B cell (primary cell): ENCODE measurements around the gene NDUFAF2. TPM values are rescaled to one million over a fixed set of nuclear protein-coding genes. Genes with fewer than 3 reads are reported as not detected.
"Not testable (repeated sequence)": the region's sequence is repeated elsewhere in the genome, so short reads cannot be mapped to it uniquely, and the experiment has no call there.

ENCODE experiments used
- ATAC-seq: fragments of 200-7000 bp; cut with Tn5 transposase; one replicate; pipeline ENCODE4 v1.10.0; 2021; ENCODE audit warnings: low read depth, mild to moderate bottlenecking, moderate number of reproducible peaks, moderate library complexity
- CTCF ChIA-PET: fragments of 350-600 bp; sonication (Branson Sonifier 250); formaldehyde crosslinking; loops from one replicate; lab custom pipeline; 2021; ENCODE audit warnings: antibody characterized with exemption, inconsistent platforms; lab: Charles Lee
- POLR2A ChIA-PET: fragments of 350-600 bp; sonication (Branson Sonifier 250); formaldehyde crosslinking; loops from one replicate; lab custom pipeline; 2021; ENCODE audit warnings: antibody characterized with exemption; lab: Charles Lee
- DNase-seq: peaks from one replicate; pipeline ENCODE4 v3.0.0; 2013
- H2AFZ ChIP-seq: 2 replicates; pipeline ENCODE4 v1.6.1; 2012; ENCODE audit warnings: mild to moderate bottlenecking, low read depth, low read length; ENCODE audit not compliant: insufficient read depth, poor library complexity, severe bottlenecking
- H3K27ac ChIP-seq, 2 donors: 1 replicate in 1 of 2; 2 replicates in 1 of 2; pipeline ENCODE4 v1.5.1; 2012 to 2013; ENCODE audit warnings: low read length in 2 of 2, mild to moderate bottlenecking in 2 of 2, moderate library complexity in 1 of 2
- H3K27me3 ChIP-seq, 4 experiments: fragments of 200-600 bp in 1 of 4; sonication (generic) in 1 of 4; replicated peaks in 1 of 4; 1 replicate in 2 of 4; 2 replicates in 2 of 4; pipeline versions ENCODE4 v1.6.1 to v1.7.0; 2013 to 2016; ENCODE audit warnings: low read length in 3 of 4, mild to moderate bottlenecking in 2 of 4, mixed read lengths in 1 of 4, moderate library complexity in 1 of 4; ENCODE audit not compliant: insufficient read depth in 4 of 4, control insufficient read depth in 3 of 4; ENCODE audit errors: control extremely low read depth in 1 of 4
- H3K36me3 ChIP-seq, 2 experiments: replicated peaks in 1 of 2; 1 replicate in 1 of 2; 2 replicates in 1 of 2; pipeline versions ENCODE4 v1.6.1 to v1.7.1; 2013; ENCODE audit warnings: low read length in 1 of 2; ENCODE audit not compliant: insufficient read depth in 2 of 2, control insufficient read depth in 1 of 2; ENCODE audit errors: control extremely low read depth in 1 of 2, extremely low read depth in 1 of 2
- H3K4me1 ChIP-seq, 2 donors: fragments of 200-600 bp in 1 of 2; sonication (generic) in 1 of 2; 1 replicate in 1 of 2; 2 replicates in 1 of 2; pipeline versions ENCODE4 v1.5.1 to v1.6.1; 2013 to 2017; ENCODE audit warnings: low read length in 2 of 2; ENCODE audit not compliant: control insufficient read depth in 2 of 2, insufficient read depth in 2 of 2
- H3K4me2 ChIP-seq: replicated peaks from 2 replicates; pipeline ENCODE3; 2012; ENCODE audit warnings: mild to moderate bottlenecking, low read depth, low read length; ENCODE audit not compliant: poor library complexity, severe bottlenecking
- H3K4me3 ChIP-seq, 5 experiments: fragments of 200-600 bp in 1 of 5; sonication (generic) in 1 of 5; 1 replicate in 3 of 5; 2 replicates in 2 of 5; pipeline versions ENCODE4 v1.5.1 to v1.7.0; 2011 to 2016; ENCODE audit warnings: low read length in 4 of 5, mild to moderate bottlenecking in 4 of 5, low read depth in 2 of 5, control low read depth in 1 of 5, moderate library complexity in 1 of 5; ENCODE audit not compliant: insufficient read depth in 1 of 5; ENCODE audit errors: control extremely low read depth in 1 of 5, extremely low read depth in 1 of 5
- H3K79me2 ChIP-seq: fragments of 200-600 bp; sonication (generic); one replicate; pipeline ENCODE4 v1.6.0; 2016; ENCODE audit warnings: low read length; ENCODE audit not compliant: control insufficient read depth, insufficient read depth
- H3K9ac ChIP-seq: fragments of 200-600 bp; sonication (generic); 2 replicates; pipeline ENCODE4 v1.6.1; 2017; ENCODE audit warnings: mild to moderate bottlenecking, low read length, moderate library complexity
- H3K9me3 ChIP-seq, 3 donors: one replicate each; pipeline versions ENCODE4 v1.6.1 to v1.7.1; 2013; ENCODE audit warnings: low read length in 2 of 3; ENCODE audit not compliant: control insufficient read depth in 2 of 3, insufficient read depth in 1 of 3; ENCODE audit errors: control extremely low read depth in 1 of 3
- H4K20me1 ChIP-seq: 2 replicates; pipeline ENCODE4 v1.6.0; 2012; ENCODE audit warnings: mild to moderate bottlenecking, low read length; ENCODE audit not compliant: insufficient read depth, control insufficient read depth, poor library complexity, severe bottlenecking
- H3K27ac Mint-ChIP-seq: one replicate; pipeline ENCODE4 v1.8.0; 2021; ENCODE audit warnings: mixed read lengths
- H3K27me3 Mint-ChIP-seq: one replicate; pipeline ENCODE4 v1.8.0; 2021; ENCODE audit warnings: mixed read lengths
- H3K4me1 Mint-ChIP-seq: one replicate; pipeline ENCODE4 v1.8.0; 2021; ENCODE audit warnings: mixed read lengths
- H3K4me3 Mint-ChIP-seq: one replicate; pipeline ENCODE4 v1.8.0; 2021; ENCODE audit warnings: mixed read lengths
- H3K9me3 Mint-ChIP-seq: one replicate; pipeline ENCODE4 v1.8.0; 2022; ENCODE audit warnings: mixed read lengths; ENCODE audit not compliant: insufficient read depth
- CTCF ChIP-seq: fragments of 200-600 bp; IDR thresholded peaks from one replicate; pipeline ENCODE4 v1.8.0; 2022; ENCODE audit warnings: antibody characterized with exemption, mild to moderate bottlenecking
- EZH2 ChIP-seq: IDR thresholded peaks from 2 replicates; pipeline ENCODE4 v1.6.1; 2012; ENCODE audit warnings: borderline replicate concordance, low read depth, mild to moderate bottlenecking, moderate library complexity, low read length; ENCODE audit not compliant: insufficient read depth, poor library complexity, severe bottlenecking
- WGBS: methylation state at CpG from one replicate; pipeline ENCODE4 v1.1.5; 2013; ENCODE audit warnings: missing lambda C conversion rate; ENCODE audit not compliant: insufficient coverage; 5-methylcytosine and 5-hydroxymethylcytosine counted together
- intact Hi-C: fragments of 100-400 bp; cut with micrococcal nuclease; formaldehyde crosslinking; loops from one replicate; pipeline ENCODE4 v1.10.0; 2022
- polyA plus RNA-seq: library from polyadenylated mRNA; depleted of rRNA; stranded (reverse); fragments of >200 nt; gene quantifications from 2 replicates; pipeline ENCODE4 v1.2.3, GENCODE V29; 2012
- total RNA-seq, 2 donors: library from RNA; stranded (reverse); fragments of 120-200 nt in 1 of 2; gene quantifications; 1 replicate in 1 of 2; 2 replicates in 1 of 2; pipeline versions ENCODE4 v1.2.3 to v1.2.4, GENCODE V29; 2013 to 2022

NDUFAF2 gene
- total and polyA plus RNA-seq, 2 donors (not counting 1 experiment from before 2014, with no cell fraction given) = 6.3 to 9.7 TPM

DNA sequence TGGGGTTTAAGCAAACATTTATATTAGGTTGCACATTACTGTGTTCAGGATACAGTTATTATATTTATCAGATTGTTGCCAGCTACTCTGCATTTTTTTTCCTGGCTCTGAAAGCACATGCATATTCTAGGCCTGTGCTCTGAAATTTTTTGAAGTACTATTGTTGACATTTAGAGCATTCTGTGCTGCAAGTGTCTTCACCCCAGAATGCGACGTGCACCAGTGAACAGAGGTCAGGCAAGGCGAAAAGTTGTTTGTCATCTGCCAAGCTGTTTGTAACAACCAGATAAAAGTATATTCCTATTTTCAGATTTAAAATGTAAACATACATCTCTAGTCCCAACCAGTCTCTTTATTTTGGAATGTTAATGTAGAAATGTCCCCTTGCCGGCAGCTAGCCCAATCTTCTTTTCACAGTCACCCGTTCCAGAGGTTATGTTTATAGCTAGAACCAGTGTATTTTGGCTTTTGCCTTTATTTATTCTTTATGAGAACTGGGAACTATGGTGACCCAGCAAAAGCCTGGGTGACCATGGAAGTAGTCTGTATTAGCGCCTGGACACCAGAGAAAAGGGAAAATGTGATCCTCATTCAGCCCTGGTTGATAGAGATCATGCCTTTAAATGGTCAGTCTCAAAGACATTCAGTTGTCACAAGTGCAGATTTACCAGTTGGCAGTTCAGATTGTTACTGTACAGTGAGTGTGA is 84.6 kb downstream of the NDUFAF2 start:
- ChIA-PET POLR2A (no interaction called here), CTCF (interaction anchor here (1.1 kb wide), 1 partner anchor 629 kb away, joined by 3 read pairs; no protein-coding TSS in a partner anchor)
- no peak overlapping the region for H3K27ac Mint-ChIP-seq
- no peak overlapping the region for H3K4me3 Mint-ChIP-seq
- TF ChIP-seq CTCF (no peak), EZH2 (no peak)
- intact Hi-C loops = no loop called here
- no CpG with 5 or more reads among the region's 6 CpGs for WGBS
- Histone ChIP-seq H3K4me1 (no peaks in the 10 kb centered on the region), H4K20me1 (no peaks in the 10 kb centered on the region), H3K79me2 (no peaks in the 10 kb centered on the region), H3K27me3 (no peaks in the 10 kb centered on the region), H2AFZ (no peak overlapping the region), H3K4me3 (no peak overlapping the region), H3K9ac (no peak overlapping the region), H3K27ac (no peak overlapping the region), H3K36me3 (no peaks in the 10 kb centered on the region), H3K4me2 (no peak overlapping the region), H3K9me3 (no peaks in the 10 kb centered on the region)
- no peak for ATAC-seq
- no peaks in the 10 kb centered on the region for H3K4me1 Mint-ChIP-seq
- no peaks in the 10 kb centered on the region for H3K9me3 Mint-ChIP-seq
- H3K27me3 Mint-ChIP-seq = no peaks in the 10 kb centered on the region
- no peak for DNase-seq

DNA sequence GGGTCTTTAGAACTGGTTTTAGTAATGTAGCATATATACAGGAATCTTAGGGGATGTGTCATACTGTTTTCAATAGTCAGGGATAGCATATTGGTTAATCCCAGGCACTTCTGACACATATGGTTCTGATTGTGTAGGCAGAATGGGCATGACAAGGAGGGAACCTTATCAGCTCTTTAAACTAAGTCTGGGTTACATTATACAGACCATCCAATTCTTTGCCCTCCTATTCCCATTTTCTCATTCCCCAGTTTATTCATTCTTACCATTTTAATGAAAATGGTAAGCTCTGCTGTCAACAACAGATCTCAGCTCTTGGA is 85.1 kb downstream of the NDUFAF2 start:
- Histone ChIP-seq H3K9ac (no peak overlapping the region), H3K4me3 (no peak overlapping the region), H3K27me3 (no peaks in the 10 kb centered on the region), H3K4me2 (no peak overlapping the region), H2AFZ (no peak overlapping the region), H3K27ac (no peak overlapping the region), H3K9me3 (no peaks in the 10 kb centered on the region), H3K79me2 (no peaks in the 10 kb centered on the region), H4K20me1 (no peaks in the 10 kb centered on the region), H3K4me1 (no peaks in the 10 kb centered on the region), H3K36me3 (no peaks in the 10 kb centered on the region)
- ATAC-seq = no peak
- Mint-ChIP-seq H3K4me3 (no peak overlapping the region), H3K27me3 (no peaks in the 10 kb centered on the region), H3K9me3 (no peaks in the 10 kb centered on the region), H3K27ac (no peak overlapping the region), H3K4me1 (no peaks in the 10 kb centered on the region)
- ChIA-PET CTCF (interaction anchor here (0.7 to 1.1 kb wide), 2 partner anchors 10 to 629 kb away, joined by 3 to 4 read pairs; no protein-coding TSS in a partner anchor), POLR2A (no interaction called here)
- no peak for DNase-seq
- TF ChIP-seq EZH2 (no peak), CTCF (no peak)
- intact Hi-C loops = no loop called here

DNA sequence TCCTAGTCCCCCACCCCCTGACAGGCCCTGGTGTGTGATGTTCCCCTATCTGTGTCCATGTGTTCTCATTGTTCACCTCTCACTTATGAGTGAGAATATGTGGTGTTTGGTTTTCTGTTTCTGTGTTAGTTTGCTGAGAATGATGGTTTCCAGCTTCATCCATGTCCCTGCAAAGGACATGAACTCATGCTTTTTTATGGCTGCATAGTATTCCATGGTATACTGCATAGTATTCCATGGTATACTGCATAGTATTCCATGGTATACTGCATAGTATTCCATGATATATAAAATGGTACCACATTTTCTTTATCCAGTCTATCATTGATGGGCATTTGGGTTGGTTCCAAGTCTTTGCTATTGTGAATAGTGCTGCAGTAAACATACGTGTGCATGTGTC is 86.3 kb downstream of the NDUFAF2 start:
- H3K27ac ChIP-seq, H3K9me3 Mint-ChIP-seq, H3K4me1 Mint-ChIP-seq, H3K4me3 ChIP-seq, H3K9ac ChIP-seq, H3K9me3 ChIP-seq, H3K27me3 Mint-ChIP-seq, H4K20me1 ChIP-seq, H3K4me1 ChIP-seq, H3K79me2 ChIP-seq, H3K36me3 ChIP-seq, ATAC-seq, H3K27ac Mint-ChIP-seq, H3K4me3 Mint-ChIP-seq, CTCF ChIA-PET, H2AFZ ChIP-seq, H3K4me2 ChIP-seq, intact Hi-C loops, DNase-seq, H3K27me3 ChIP-seq, POLR2A ChIA-PET: not testable (repeated sequence)
- no CpG with 5 or more reads among the region's 1 CpG for WGBS
